ENCODE results near the gene FRMD6. TPM values are rescaled to one million over a fixed set of nuclear protein-coding genes. Genes with fewer than 3 reads are reported as not detected.
"Not testable (repeated sequence)": the region's sequence is repeated elsewhere in the genome, so short reads cannot be mapped to it uniquely, and the experiment has no call there.

FRMD6 gene
- total and polyA plus RNA-seq, 5 donors: 3.1 to 8.8 (median 8.0) TPM

DNA sequence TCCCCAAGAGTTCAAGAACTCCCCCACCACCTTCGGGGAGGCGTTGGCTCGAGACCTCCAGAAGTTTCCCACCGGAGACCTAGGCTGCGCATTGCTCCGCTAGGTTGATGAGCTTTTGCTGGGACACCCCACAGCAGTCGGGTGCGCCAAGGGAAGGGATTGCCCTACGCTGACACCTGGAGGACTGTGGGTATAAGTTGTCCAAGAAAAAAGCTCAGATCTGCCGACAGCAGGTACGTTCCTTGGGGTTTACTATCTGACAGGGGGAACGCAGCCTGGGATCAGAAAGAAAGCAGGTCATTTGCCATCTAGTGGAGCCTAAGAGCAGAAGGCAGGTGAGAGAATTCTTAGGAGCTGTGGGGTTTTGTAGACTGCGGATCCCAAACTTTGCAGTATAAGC, 98.8 kb downstream of the FRMD6 start:
- H3K4me3 ChIP-seq (ENCODE audit: low read length): no peak overlapping the region
- ATAC-seq (no peak), DNase-seq (no peak)
- H3K27ac ChIP-seq (ENCODE audit: low read length): no peak overlapping the region
- WGBS: 80% methylated on average over 13 of the region's 13 CpGs
- H3K9me3 ChIP-seq (ENCODE audit: control insufficient read depth, low read length): no peaks in the 10 kb centered on the region
- no peaks in the 10 kb centered on the region for H3K27me3 ChIP-seq (ENCODE audit: control insufficient read depth, insufficient read depth)
- intact Hi-C loops (cut with DNase I): no loop called here
- no peaks in the 10 kb centered on the region for H3K4me1 ChIP-seq (ENCODE audit: control insufficient read depth, insufficient read depth, low read length)

DNA sequence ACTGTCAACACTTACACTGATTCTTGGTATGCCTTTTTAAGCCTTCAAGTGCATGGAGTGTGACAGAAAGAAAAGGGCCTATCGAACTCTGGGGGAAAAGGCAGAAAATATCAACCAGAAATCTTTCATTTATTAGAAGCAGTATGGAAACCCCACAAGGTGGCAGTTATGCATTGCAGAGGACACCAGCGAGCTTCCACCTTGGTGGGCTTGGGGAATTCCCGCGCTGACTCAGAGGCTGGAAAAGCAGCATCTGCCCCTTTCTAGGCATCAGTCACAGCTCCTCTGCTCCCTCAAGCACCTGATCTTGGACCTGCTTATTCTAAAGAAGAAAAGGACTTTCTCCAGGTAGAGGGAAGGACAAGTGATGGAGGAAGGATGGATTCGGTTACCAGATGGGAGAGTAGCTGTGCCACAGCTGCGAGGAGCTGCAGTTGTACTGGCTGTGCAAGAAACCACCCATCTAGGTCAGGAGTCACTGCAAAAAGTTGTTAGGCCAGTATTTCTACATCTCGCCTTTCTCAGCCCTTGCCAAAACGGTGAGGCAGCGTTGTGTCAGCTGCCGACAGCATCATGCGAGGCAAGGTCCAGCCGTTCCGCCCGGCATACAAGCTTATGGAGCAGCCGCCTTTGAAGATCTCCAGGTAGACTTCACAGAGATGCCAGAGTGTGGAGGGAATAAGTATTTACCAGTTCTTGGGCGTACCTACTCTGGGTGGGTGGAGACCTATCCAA, 100.1 kb downstream of the FRMD6 start:
- H3K4me1 ChIP-seq (ENCODE audit: control insufficient read depth, insufficient read depth, low read length); H3K4me3 ChIP-seq (ENCODE audit: low read length); H3K9me3 ChIP-seq (ENCODE audit: control insufficient read depth, low read length); intact Hi-C loops (cut with DNase I); H3K27ac ChIP-seq (ENCODE audit: low read length); DNase-seq; H3K27me3 ChIP-seq (ENCODE audit: control insufficient read depth, insufficient read depth); ATAC-seq: not testable (repeated sequence)
- 88% methylated on average over 16 of the region's 16 CpGs for WGBS

DNA sequence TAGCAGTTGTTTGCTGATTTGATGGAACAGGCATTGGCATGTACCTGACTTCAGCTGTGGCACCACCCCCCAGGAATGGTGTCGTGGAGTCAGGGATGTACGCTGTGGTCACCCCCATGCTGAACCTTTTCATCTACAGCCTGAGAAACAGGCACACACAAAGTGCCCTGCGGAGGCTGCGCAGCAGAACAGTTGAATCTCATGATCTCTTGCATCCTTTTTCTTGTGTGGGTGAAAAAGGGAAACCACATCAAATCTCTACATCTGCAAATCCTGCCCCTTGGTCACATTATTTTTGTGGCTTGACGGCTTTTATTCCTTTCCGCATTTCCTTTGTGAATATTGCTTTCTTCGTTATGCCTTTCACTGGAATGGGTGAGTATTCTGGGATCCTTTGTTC, 106.0 kb downstream of the FRMD6 start:
- DNase-seq; H3K27ac ChIP-seq (ENCODE audit: low read length); ATAC-seq; H3K4me1 ChIP-seq (ENCODE audit: control insufficient read depth, insufficient read depth, low read length); H3K4me3 ChIP-seq (ENCODE audit: low read length); H3K9me3 ChIP-seq (ENCODE audit: control insufficient read depth, low read length); H3K27me3 ChIP-seq (ENCODE audit: control insufficient read depth, insufficient read depth); intact Hi-C loops (cut with DNase I): not testable (repeated sequence)
- 69% methylated on average over 7 of the region's 7 CpGs for WGBS

DNA sequence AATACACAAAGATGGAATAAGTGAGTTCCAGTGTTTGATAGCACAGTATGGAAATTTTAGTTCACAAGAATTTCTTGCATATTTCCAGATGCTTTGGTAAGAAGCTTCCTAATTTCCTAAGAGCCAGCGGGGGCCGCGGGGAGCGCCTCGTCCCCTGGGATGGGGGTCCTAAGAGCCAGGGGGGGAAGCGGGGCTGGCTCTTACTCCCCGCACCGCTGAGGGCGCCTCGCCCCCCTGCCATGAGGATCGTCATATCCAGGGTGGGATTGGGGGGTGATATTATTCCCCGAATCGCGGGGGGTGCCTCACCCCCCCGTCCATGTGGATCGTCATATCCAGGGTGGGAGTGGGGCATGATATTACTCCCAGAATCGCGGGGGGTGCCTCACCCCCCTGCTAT, 108.2 kb downstream of the FRMD6 start:
- no peaks in the 10 kb centered on the region for H3K27me3 ChIP-seq (ENCODE audit: control insufficient read depth, insufficient read depth)
- no peaks in the 10 kb centered on the region for H3K9me3 ChIP-seq (ENCODE audit: control insufficient read depth, low read length)
- 93% methylated on average over 18 of the region's 18 CpGs for WGBS
- intact Hi-C loops (cut with DNase I): no loop called here
- DNase-seq (peak in 1 of 3 donors; percentile 49), ATAC-seq (peak in 1 of 2 donors; percentile 16)
- H3K27ac ChIP-seq (ENCODE audit: low read length): no peak overlapping the region
- H3K4me3 ChIP-seq (ENCODE audit: low read length): no peak overlapping the region
- H3K4me1 ChIP-seq (ENCODE audit: control insufficient read depth, insufficient read depth, low read length): no peaks in the 10 kb centered on the region

DNA sequence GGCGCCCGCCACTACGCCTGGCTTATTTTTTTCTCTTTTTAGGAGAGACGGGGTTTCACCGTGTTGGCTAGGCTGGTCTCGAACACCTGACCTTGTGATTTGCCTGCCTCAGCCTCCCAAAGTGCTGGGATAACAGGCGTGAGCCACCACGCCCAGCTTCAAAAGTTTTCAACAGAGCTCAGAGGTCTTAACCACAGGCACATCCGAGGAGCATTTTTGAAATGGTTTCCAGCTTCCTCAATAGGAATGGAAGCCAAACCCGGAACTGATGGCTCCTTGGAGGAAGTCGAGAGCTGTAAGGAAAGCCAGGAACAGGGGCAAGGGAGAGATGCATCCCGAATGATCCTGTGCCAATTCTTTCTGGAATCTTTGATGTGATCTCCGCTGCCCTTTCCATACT, 114.0 kb downstream of the FRMD6 start:
- H3K27me3 ChIP-seq (ENCODE audit: control insufficient read depth, insufficient read depth); intact Hi-C loops (cut with DNase I); H3K4me1 ChIP-seq (ENCODE audit: control insufficient read depth, insufficient read depth, low read length); H3K27ac ChIP-seq (ENCODE audit: low read length); ATAC-seq; H3K9me3 ChIP-seq (ENCODE audit: control insufficient read depth, low read length); DNase-seq; H3K4me3 ChIP-seq (ENCODE audit: low read length): not testable (repeated sequence)
- 85% methylated on average over 13 of the region's 13 CpGs for WGBS

DNA sequence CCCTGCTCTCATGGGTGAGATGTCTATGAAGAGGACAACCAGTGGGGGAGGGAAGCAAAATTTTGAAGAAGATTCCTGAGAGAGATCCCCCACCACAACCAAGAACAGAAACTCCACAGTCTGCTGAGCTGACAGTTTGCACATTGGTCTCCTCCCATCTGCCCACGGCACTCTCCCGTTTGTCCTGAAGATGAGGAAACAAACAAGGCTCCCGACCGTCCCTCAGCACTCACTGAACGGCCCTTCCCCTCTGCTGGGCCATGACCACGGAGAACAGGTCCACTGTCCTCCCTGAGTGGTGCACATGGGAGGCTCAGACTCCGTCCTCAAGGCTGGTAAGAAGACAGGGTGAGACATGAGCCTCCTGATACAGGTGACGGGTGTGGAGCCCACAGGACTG, 114.9 kb downstream of the FRMD6 start:
- H3K4me1 ChIP-seq (ENCODE audit: control insufficient read depth, insufficient read depth, low read length); intact Hi-C loops (cut with DNase I); H3K9me3 ChIP-seq (ENCODE audit: control insufficient read depth, low read length); ATAC-seq; H3K27ac ChIP-seq (ENCODE audit: low read length); H3K4me3 ChIP-seq (ENCODE audit: low read length); H3K27me3 ChIP-seq (ENCODE audit: control insufficient read depth, insufficient read depth): not testable (repeated sequence)
- DNase-seq: peak in 2 of 3 donors; percentile 39 to 71
- WGBS: 49% methylated on average over 8 of the region's 8 CpGs

DNA sequence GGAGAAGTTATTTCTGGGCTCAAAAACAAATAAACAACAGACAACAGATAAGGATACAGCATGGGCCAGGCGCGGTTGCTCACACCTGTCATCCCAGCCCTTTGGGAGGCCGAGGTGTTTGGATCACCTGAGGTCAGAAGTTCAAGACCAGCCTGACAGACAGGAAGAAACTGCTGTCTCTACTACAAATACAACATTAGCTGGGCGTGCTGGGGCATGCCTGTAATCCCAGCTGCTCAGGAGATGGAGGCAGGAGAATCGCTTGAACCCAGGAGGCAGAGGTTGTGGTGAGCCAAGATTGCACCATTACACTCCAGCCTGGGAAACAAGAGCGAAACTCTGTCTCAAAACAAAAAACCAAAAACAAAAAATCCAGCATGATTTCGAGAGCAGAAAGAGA, 117.6 kb downstream of the FRMD6 start:
- H3K27ac ChIP-seq (ENCODE audit: low read length); H3K4me1 ChIP-seq (ENCODE audit: control insufficient read depth, insufficient read depth, low read length); H3K9me3 ChIP-seq (ENCODE audit: control insufficient read depth, low read length); H3K27me3 ChIP-seq (ENCODE audit: control insufficient read depth, insufficient read depth); DNase-seq; ATAC-seq; H3K4me3 ChIP-seq (ENCODE audit: low read length); intact Hi-C loops (cut with DNase I): not testable (repeated sequence)
- 80% methylated on average over 7 of the region's 7 CpGs for WGBS

DNA sequence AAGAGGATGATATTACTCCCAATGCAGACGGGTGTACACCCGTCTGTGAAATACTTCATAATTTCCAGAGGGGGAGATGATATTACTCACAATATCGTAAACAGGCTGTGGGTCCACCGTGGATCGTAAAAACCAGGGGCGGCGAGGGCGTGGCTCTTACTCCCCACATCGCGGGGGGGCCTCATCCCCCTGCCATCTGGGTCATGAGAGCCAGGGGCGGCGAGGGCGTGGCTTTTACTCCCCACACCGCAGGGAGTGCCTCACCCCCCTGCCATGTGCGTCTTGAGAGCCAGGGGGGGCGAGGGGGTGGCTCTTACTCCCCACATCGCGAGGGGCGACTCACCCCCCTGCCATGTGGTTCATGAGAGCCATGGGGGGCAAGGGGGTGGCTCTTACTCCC, 122.5 kb downstream of the FRMD6 start:
- Histone ChIP-seq H3K9me3 (ENCODE audit: control insufficient read depth, low read length) (no peaks in the 10 kb centered on the region), H3K4me3 (ENCODE audit: low read length) (no peak overlapping the region), H3K27me3 (ENCODE audit: control insufficient read depth, insufficient read depth) (no peaks in the 10 kb centered on the region), H3K27ac (ENCODE audit: low read length) (no peak overlapping the region), H3K4me1 (ENCODE audit: control insufficient read depth, insufficient read depth, low read length) (no peaks in the 10 kb centered on the region)
- ATAC-seq: no peak
- 85% methylated on average over 19 of the region's 19 CpGs for WGBS
- intact Hi-C loops (cut with DNase I): loop anchor here in 3 of 4 donors (10.0 kb wide), 3 partner anchors 119 to 489 kb away; partner anchors contain the start of gene FRMD6 (in 1 of the 3)
- DNase-seq: peak in 1 of 3 donors; percentile 44

DNA sequence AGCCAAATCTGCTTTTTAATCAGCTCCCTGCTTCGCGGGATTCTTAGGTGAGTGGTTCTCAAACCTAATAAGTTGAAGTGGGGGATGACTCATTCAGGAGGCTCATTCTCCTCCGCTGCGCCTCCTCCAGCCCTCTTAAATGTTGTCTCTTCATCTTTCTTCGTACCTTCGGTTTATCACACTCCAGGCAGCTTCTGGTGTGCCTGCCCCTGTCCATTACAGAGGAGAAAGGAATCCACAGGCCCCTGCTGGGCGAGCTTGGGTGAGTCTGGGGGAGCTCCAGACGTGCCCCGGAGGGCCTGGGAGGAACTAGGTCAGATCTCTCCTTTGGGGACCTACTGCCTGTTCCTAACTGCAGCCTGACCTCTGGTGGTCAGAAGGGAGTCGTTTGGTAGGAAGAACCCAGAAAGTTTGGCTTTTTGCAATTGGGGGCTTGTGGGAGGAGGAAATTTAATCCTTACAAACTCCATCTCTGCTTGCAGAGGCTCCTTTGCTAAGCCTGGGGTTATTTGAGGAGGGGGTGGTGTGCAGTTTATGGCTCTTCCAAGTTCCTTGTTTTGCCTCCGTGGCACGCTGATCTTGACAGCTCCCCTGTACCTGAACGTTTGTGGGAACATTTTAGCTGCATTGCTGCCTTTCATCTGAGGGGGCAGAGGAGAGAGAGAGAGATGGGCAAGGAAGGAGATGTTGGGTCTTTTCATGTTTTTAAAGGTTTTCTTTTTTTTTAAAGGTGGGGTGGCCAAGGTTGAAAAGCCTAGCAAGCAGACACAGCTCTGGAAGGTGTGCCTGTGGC, 124.6 kb downstream of the FRMD6 start:
- no peaks in the 10 kb centered on the region for H3K27me3 ChIP-seq (ENCODE audit: control insufficient read depth, insufficient read depth)
- DNase-seq (peak; percentile 57 to 76 (median 71)), ATAC-seq (peak; percentile 76 to 84)
- WGBS: 42% methylated on average over 13 of the region's 13 CpGs
- H3K27ac ChIP-seq (ENCODE audit: low read length): no peak overlapping the region
- intact Hi-C loops (cut with DNase I): loop anchor here (5.0 to 10.0 kb wide), 4 partner anchors 121 to 491 kb away; partner anchors contain the start of gene FRMD6 (in 1 of the 4)
- H3K4me3 ChIP-seq (ENCODE audit: low read length): no peak overlapping the region
- no peaks in the 10 kb centered on the region for H3K4me1 ChIP-seq (ENCODE audit: control insufficient read depth, insufficient read depth, low read length)
- no peaks in the 10 kb centered on the region for H3K9me3 ChIP-seq (ENCODE audit: control insufficient read depth, low read length)

DNA sequence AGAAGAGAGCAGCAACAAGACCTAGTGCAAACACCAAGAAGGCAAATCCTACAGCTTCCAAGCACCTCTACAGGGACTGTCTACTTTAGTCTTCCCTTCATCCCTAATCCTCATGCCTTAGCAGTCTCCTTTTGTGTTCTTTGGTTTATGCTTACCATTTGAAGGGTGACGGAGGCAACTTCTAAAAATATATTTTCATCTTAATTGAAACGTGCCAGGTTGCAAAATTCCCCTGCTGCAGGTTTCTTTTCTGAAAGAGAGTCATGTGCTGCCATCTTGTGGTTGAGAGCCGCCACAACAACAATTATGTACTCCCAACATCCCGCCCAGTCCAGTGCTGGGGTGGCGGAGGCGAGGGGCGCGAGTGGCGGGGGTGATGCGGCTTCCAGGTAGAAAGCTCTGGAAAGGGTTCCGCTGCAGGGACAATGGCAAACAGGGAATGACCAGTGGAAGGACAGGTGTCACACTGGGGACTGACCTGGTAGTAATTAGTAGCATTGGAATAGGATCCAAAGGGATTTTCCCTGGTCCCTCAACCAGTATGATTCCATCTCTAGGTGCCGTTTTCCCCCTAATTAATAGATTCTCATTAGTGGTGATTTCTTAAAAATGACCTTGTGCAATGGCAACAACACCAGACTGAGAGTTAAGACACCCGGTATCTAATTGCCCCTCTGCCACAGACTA, 128.4 kb downstream of the FRMD6 start:
- H3K4me3 ChIP-seq (ENCODE audit: low read length): no peak overlapping the region
- H3K27me3 ChIP-seq (ENCODE audit: control insufficient read depth, insufficient read depth): no peaks in the 10 kb centered on the region
- DNase-seq (peak; percentile 65 to 87 (median 79)), ATAC-seq (peak; percentile 59 to 74)
- no peaks in the 10 kb centered on the region for H3K4me1 ChIP-seq (ENCODE audit: control insufficient read depth, insufficient read depth, low read length)
- intact Hi-C loops (cut with DNase I): loop anchor here in 2 of 4 donors (10.0 kb wide), 2 partner anchors 205 to 505 kb away; partner anchors contain the start of gene RTRAF (in 2 of the 2)
- no peak overlapping the region for H3K27ac ChIP-seq (ENCODE audit: low read length)
- H3K9me3 ChIP-seq (ENCODE audit: control insufficient read depth, low read length): no peaks in the 10 kb centered on the region
- WGBS: 9% methylated on average over 13 of the region's 13 CpGs
